PFSK-1 (cell line): ENCODE measurements around the gene H2BK1.

Experiments used
- FOXP2 ChIP-seq: optimal IDR thresholded peaks from 2 replicates; pipeline ENCODE3; 2011; ENCODE audit warnings: borderline replicate concordance, control low read depth, inconsistent platforms; ENCODE audit not compliant: insufficient read depth; ENCODE audit errors: extremely low read length, extremely low read depth
- POLR2AphosphoS5 ChIP-seq: IDR thresholded peaks from 2 replicates; pipeline ENCODE4 v1.6.1; 2012; ENCODE audit warnings: low read depth, mild to moderate bottlenecking, control low read depth, low read length, moderate library complexity
- SIN3A ChIP-seq: IDR thresholded peaks from 2 replicates; pipeline ENCODE4 v1.6.1; 2012; ENCODE audit warnings: mild to moderate bottlenecking, low read length, moderate library complexity, borderline replicate concordance; ENCODE audit not compliant: insufficient read depth
- TAF1 ChIP-seq: IDR thresholded peaks from 2 replicates; pipeline ENCODE4 v1.6.1; 2012; ENCODE audit warnings: low read length, control low read depth, borderline replicate concordance; ENCODE audit not compliant: insufficient read depth
- TF ChIP-seq, protein P1 (sequence below), 2 experiments: IDR thresholded peaks; 2 replicates each; pipeline versions ENCODE4 v1.6.1 to v1.8.0; 2011 to 2012; ENCODE audit warnings: low read depth in 2 of 2, low read length in 2 of 2, control low read depth in 1 of 2, inconsistent platforms in 1 of 2, mild to moderate bottlenecking in 1 of 2, moderate library complexity in 1 of 2; ENCODE audit not compliant: insufficient read depth in 1 of 2

H2BK1 gene

GRCh38 chr7:151229249-151229648 is 19.0 kb upstream of the H2BK1 start:
- TF ChIP-seq SIN3A: no peak
- TF ChIP-seq FOXP2: no peak
- no peak for TF ChIP-seq TAF1
- TF ChIP-seq, protein P1, sequence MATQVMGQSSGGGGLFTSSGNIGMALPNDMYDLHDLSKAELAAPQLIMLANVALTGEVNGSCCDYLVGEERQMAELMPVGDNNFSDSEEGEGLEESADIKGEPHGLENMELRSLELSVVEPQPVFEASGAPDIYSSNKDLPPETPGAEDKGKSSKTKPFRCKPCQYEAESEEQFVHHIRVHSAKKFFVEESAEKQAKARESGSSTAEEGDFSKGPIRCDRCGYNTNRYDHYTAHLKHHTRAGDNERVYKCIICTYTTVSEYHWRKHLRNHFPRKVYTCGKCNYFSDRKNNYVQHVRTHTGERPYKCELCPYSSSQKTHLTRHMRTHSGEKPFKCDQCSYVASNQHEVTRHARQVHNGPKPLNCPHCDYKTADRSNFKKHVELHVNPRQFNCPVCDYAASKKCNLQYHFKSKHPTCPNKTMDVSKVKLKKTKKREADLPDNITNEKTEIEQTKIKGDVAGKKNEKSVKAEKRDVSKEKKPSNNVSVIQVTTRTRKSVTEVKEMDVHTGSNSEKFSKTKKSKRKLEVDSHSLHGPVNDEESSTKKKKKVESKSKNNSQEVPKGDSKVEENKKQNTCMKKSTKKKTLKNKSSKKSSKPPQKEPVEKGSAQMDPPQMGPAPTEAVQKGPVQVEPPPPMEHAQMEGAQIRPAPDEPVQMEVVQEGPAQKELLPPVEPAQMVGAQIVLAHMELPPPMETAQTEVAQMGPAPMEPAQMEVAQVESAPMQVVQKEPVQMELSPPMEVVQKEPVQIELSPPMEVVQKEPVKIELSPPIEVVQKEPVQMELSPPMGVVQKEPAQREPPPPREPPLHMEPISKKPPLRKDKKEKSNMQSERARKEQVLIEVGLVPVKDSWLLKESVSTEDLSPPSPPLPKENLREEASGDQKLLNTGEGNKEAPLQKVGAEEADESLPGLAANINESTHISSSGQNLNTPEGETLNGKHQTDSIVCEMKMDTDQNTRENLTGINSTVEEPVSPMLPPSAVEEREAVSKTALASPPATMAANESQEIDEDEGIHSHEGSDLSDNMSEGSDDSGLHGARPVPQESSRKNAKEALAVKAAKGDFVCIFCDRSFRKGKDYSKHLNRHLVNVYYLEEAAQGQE (IDR thresholded peaks at IDR 0.05; ENCODE audit: insufficient read depth in 1 of 2, low read depth in 2 of 2, low read length in 2 of 2): no peak

DNA sequence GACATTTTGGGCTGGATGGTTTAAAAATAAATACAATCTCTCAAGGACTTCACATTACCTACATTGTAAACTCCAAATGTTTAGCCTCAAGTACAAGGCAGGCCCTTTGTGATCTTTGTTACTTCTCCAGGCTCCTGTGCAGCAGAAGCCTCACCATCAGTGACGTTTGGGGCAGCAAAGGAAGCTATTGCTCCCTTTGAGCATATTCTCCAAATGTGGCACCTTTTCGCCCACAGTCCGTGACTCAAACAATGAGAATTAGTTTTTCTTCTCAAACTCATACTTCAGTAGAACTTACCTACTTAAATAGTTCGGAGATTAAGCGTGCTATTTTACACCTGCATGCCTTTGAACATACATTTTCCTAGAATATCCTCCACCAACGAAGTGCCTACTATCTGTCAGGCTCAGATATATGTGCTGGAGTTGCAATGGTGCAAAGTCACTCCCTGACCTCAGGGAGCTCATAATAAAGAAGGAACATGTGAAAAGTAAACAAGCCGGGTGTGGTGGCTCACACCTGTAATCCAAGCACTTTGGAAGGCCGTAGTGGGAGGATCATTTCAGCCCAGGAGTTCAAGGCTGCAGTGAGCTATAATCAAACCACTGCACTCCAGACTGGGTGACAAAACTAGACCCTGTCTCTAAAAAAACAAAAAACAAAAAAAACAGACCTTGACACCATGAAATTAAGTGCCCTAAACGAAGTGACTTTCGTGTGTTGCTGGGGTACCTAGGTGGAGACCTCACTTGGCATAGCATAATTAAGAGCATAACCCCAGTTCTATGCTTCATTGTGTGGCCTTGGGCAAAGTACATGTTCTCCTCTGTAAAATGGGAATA is 18.0 kb upstream of the H2BK1 start:
- TF ChIP-seq SIN3A: no peak
- no peak for TF ChIP-seq TAF1
- no peak for TF ChIP-seq FOXP2
- TF ChIP-seq, protein P1 (IDR thresholded peaks at IDR 0.05; ENCODE audit: insufficient read depth in 1 of 2, low read depth in 2 of 2, low read length in 2 of 2): no peak
- no peak for TF ChIP-seq POLR2AphosphoS5

DNA sequence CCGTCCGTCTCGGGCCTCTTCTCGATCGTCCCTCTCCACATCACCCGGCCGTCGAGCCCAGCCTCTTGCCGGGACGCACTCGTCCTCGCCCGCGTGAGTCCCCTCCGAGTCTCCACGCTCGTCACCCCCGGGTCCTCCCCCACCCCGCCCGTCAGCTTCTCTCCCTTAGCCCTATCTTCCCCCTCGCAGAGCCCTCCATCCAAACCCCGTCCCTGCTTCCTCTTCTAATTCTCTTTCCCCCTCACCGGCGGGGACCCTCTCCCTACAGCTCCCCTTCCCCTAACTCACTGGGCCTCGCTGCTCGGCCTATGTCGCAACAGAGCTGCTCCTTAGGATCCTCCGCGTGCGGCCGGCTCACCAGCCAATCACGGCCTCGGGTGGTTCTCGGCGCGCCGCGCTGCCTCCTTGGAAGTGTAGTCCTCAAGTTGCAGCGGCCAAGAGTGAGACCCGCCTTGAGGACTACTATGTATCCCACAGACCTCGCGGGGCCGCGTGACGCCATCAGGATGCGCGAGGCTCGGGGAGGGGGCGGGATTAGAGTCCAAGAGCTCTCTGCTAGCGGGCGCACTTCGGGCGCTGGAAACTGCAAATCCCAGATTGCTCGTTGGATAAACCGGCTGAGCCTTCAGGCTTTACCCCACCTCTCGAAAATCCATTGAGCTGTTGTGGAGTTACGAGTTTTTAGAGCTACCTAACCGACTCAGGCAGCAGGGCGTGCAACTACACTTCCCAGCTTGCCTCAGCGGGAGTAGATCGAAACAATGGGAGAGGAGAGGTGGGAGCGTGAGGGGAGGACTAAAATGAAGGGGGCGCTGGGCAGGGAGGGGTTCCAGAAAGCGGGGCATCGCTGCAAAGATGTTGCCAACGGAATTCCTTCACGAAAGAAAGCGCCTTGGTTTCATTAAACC is 16.8 kb upstream of the H2BK1 start, which contains the start of gene ABCF2:
Gene ABCF2 (minus strand): TSS at position 331 of the 908 bp plus-strand sequence. CDS start 747 bp downstream, outside the sequence.
- TF ChIP-seq FOXP2 (peak; percentile 24), POLR2AphosphoS5 (peak; percentile 70; the same call in 1 of the 2 replicates), TAF1 (peak; percentile 52; the same call in 1 of the 2 replicates), SIN3A (0 out of 2 replicates have a peak, but pooled peaks have one; percentile 24)
- TF ChIP-seq, protein P1 (IDR thresholded peaks at IDR 0.05; ENCODE audit: insufficient read depth in 1 of 2, low read depth in 2 of 2, low read length in 2 of 2): no peak

DNA sequence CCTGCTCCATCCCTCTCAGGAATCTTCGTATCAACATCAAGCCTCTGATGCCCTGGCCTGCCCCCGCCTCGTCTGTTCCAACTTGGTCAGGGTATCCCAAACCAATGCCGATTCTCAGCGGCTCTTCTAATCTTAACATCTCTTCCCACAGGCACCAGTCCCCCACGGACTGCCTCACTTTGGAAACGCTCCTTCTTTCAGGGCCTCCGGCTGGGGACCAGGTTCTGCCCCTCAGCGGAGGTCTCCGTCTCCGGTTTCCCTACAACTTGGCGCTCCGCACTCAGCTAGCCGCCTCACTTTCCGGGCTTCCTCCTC is 16.2 kb upstream of the H2BK1 start:
- TF ChIP-seq FOXP2: no peak
- TF ChIP-seq, protein P1 (IDR thresholded peaks at IDR 0.05; ENCODE audit: insufficient read depth in 1 of 2, low read depth in 2 of 2, low read length in 2 of 2): no peak
- no peak for TF ChIP-seq POLR2AphosphoS5
- no peak for TF ChIP-seq TAF1
- no peak for TF ChIP-seq SIN3A
